CD14-positive monocyte (primary cell): ENCODE results near the gene XRCC5. TPM values are rescaled to one million over a fixed set of nuclear protein-coding genes. Genes with fewer than 3 reads are reported as not detected.

ENCODE experiments used
- DNase-seq, 3 donors: peaks; one replicate each; pipeline ENCODE4 v3.0.0-alpha.2; 2011 to 2022
- H2AFZ ChIP-seq: 2 replicates; pipeline ENCODE4 v1.6.0; 2012; ENCODE audit warnings: mild to moderate bottlenecking, low read depth, low read length, inconsistent platforms; ENCODE audit not compliant: insufficient read depth, poor library complexity, severe bottlenecking
- H3K27ac ChIP-seq, 2 donors: 1 replicate in 1 of 2; 2 replicates in 1 of 2; pipeline ENCODE4 v1.5.1; 2012 to 2013; ENCODE audit warnings: low read length in 2 of 2, control low read depth in 1 of 2, inconsistent platforms in 1 of 2, low read depth in 1 of 2, mild to moderate bottlenecking in 1 of 2
- H3K27me3 ChIP-seq, 2 donors: one replicate each; pipeline versions ENCODE4 v1.6.0 to v1.6.1; 2011 to 2013; ENCODE audit warnings: low read length in 2 of 2; ENCODE audit not compliant: control insufficient read depth in 2 of 2, insufficient read depth in 2 of 2
- H3K36me3 ChIP-seq, 2 donors: replicated peaks in 1 of 2; 1 replicate in 1 of 2; 2 replicates in 1 of 2; pipeline versions ENCODE4 v1.5.1 to v1.6.1; 2012 to 2013; ENCODE audit warnings: low read length in 2 of 2, control low read depth in 1 of 2, inconsistent platforms in 1 of 2, mild to moderate bottlenecking in 1 of 2; ENCODE audit not compliant: insufficient read depth in 2 of 2, control insufficient read depth in 1 of 2
- H3K4me1 ChIP-seq, 2 donors: 1 replicate in 1 of 2; 2 replicates in 1 of 2; pipeline versions ENCODE4 v1.5.1 to v1.6.1; 2012 to 2013; ENCODE audit warnings: low read length in 2 of 2, control low read depth in 1 of 2, inconsistent platforms in 1 of 2, mild to moderate bottlenecking in 1 of 2, moderate library complexity in 1 of 2; ENCODE audit not compliant: insufficient read depth in 2 of 2, control insufficient read depth in 1 of 2
- H3K4me2 ChIP-seq: replicated peaks from 2 replicates; pipeline ENCODE3; 2012; ENCODE audit warnings: low read length, moderate library complexity, mild to moderate bottlenecking; ENCODE audit not compliant: poor library complexity, severe bottlenecking; ENCODE audit errors: extremely low read depth
- H3K4me3 ChIP-seq, 3 experiments: fragments of 200-600 bp in 1 of 3; sonication (generic) in 1 of 3; replicated peaks in 1 of 3; 1 replicate in 2 of 3; 2 replicates in 1 of 3; pipeline ENCODE4 v1.5.1; 2011 to 2013; ENCODE audit warnings: low read length in 3 of 3, mild to moderate bottlenecking in 3 of 3, control low read depth in 2 of 3, low read depth in 2 of 3, inconsistent platforms in 1 of 3, moderate library complexity in 1 of 3
- H3K79me2 ChIP-seq: 2 replicates; pipeline ENCODE4 v1.6.0; 2012; ENCODE audit warnings: mild to moderate bottlenecking, control low read depth, inconsistent platforms, low read length, moderate library complexity; ENCODE audit not compliant: insufficient read depth
- H3K9ac ChIP-seq: 2 replicates; pipeline ENCODE4 v1.6.0; 2017; ENCODE audit warnings: low read length, mild to moderate bottlenecking; ENCODE audit not compliant: insufficient read depth, poor library complexity, severe bottlenecking
- H3K9me3 ChIP-seq, 2 donors: replicated peaks in 1 of 2; 1 replicate in 1 of 2; 2 replicates in 1 of 2; pipeline versions ENCODE4 v1.5.1 to v1.6.1; 2012 to 2013; ENCODE audit warnings: low read length in 2 of 2, control low read depth in 1 of 2; ENCODE audit not compliant: control insufficient read depth in 1 of 2, insufficient read depth in 1 of 2
- H4K20me1 ChIP-seq: 2 replicates; pipeline ENCODE4 v1.6.0; 2012; ENCODE audit warnings: mild to moderate bottlenecking, low read length, control low read depth, moderate library complexity; ENCODE audit not compliant: insufficient read depth
- H3K27ac Mint-ChIP-seq, 7 donors: one replicate each; pipeline ENCODE4 v1.8.0; 2020; ENCODE audit warnings: mild to moderate bottlenecking in 7 of 7, mixed read lengths in 7 of 7, moderate library complexity in 6 of 7, inconsistent platforms in 2 of 7
- H3K27me3 Mint-ChIP-seq, 3 donors: one replicate each; pipeline ENCODE4 v1.8.0; 2021 to 2022; ENCODE audit warnings: low read depth in 3 of 3, mild to moderate bottlenecking in 3 of 3, mixed read lengths in 3 of 3, moderate library complexity in 3 of 3, inconsistent platforms in 1 of 3
- H3K36me3 Mint-ChIP-seq, 2 donors: one replicate each; pipeline ENCODE4 v1.8.0; 2020; ENCODE audit warnings: mixed read lengths in 2 of 2, inconsistent platforms in 1 of 2, mild to moderate bottlenecking in 1 of 2
- H3K4me1 Mint-ChIP-seq: one replicate; pipeline ENCODE4 v1.8.0; 2020; ENCODE audit warnings: mild to moderate bottlenecking, mixed read lengths
- H3K4me3 Mint-ChIP-seq, 2 donors: one replicate each; pipeline ENCODE4 v1.8.0; 2020; ENCODE audit warnings: mild to moderate bottlenecking in 2 of 2, mixed read lengths in 2 of 2, moderate library complexity in 1 of 2
- H3K9me3 Mint-ChIP-seq, 7 donors: one replicate each; pipeline ENCODE4 v1.8.0; 2020 to 2022; ENCODE audit warnings: mixed read lengths in 7 of 7, mild to moderate bottlenecking in 6 of 7, moderate library complexity in 6 of 7, inconsistent platforms in 2 of 7
- WGBS: methylation state at CpG from one replicate; pipeline ENCODE4 v1.1.5; 2013; ENCODE audit warnings: missing lambda C conversion rate; ENCODE audit not compliant: insufficient coverage; 5-methylcytosine and 5-hydroxymethylcytosine counted together
- intact Hi-C, 2 donors: fragments of 100-400 bp; cut with micrococcal nuclease; formaldehyde crosslinking; loops; one replicate each; pipeline versions ENCODE4 v1.15.0 to v1.15.1; 2023
- polyA plus RNA-seq, 3 donors: library from polyadenylated mRNA; depleted of rRNA in 1 of 3; unstranded in 2 of 3; stranded (reverse) in 1 of 3; fragments of 300-500 nt in 2 of 3; fragments of >200 nt in 1 of 3; fragmentation: Illumina TruSeq in 2 of 3; gene quantifications; 1 replicate in 2 of 3; 2 replicates in 1 of 3; pipeline ENCODE4 v1.2.3, GENCODE V29; 2012 to 2021
- TF ChIP-seq, protein P1 (sequence below): fragments of 200-600 bp; IDR thresholded peaks from one replicate; pipeline ENCODE4 v1.8.0; 2022; ENCODE audit warnings: antibody characterized with exemption, mild to moderate bottlenecking

Gene XRCC5
- polyA plus RNA-seq, 3 donors, result 55.3 to 281 (median 258) TPM

DNA sequence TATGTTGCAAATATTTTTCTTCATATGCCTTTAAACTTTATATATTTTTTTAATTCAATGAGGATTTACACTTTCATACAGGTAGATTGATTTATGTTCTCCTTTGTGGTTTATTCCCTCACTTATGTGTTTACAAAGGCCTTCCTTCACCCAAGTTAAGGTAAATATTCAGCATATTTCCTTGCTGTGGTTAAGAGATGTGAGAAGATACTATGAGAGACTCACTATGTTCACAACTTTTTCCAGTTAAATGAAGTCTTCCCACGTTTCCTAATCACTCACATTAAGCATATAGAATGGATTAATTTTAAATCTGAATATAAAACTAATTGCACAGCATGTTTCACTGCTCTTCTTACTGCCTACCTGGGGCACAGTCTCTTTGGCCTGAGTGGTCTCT lies 28.1 kb upstream of the XRCC5 start:
- H3K4me1 Mint-ChIP-seq, result peaks cover 55% of the 10 kb centered on the region
- Histone ChIP-seq H2AFZ (peak overlapping the region; percentile 100), H3K79me2 (peaks cover 37% of the 10 kb centered on the region), H4K20me1 (no peaks in the 10 kb centered on the region), H3K27me3 (no peaks in the 10 kb centered on the region), H3K4me1 (peaks cover 40 to 59% of the 10 kb centered on the region in 2 donors), H3K36me3 (no peaks in the 10 kb centered on the region), H3K4me3 (peak overlapping the region; percentile 59 to 85 (median 83)), H3K4me2 (peak overlapping the region; percentile 98), H3K9ac (peak overlapping the region; percentile 72), H3K9me3 (no peaks in the 10 kb centered on the region), H3K27ac (peak overlapping the region in 1 of 2 donors; percentile 75)
- peak overlapping the region; percentile 94 to 96 for H3K4me3 Mint-ChIP-seq
- H3K36me3 Mint-ChIP-seq, result peaks cover 2 to 3% of the 10 kb centered on the region in 2 donors
- intact Hi-C loops, result no loop called here
- peak overlapping the region in 5 of 7 donors; percentile 74 to 89 (median 82) for H3K27ac Mint-ChIP-seq
- no CpG with 5 or more reads among the region's 1 CpG for WGBS
- peaks cover 0 to 4% (median 2%) of the 10 kb centered on the region in 3 donors for H3K27me3 Mint-ChIP-seq
- no peaks in the 10 kb centered on the region for H3K9me3 Mint-ChIP-seq
- TF ChIP-seq, protein P1, sequence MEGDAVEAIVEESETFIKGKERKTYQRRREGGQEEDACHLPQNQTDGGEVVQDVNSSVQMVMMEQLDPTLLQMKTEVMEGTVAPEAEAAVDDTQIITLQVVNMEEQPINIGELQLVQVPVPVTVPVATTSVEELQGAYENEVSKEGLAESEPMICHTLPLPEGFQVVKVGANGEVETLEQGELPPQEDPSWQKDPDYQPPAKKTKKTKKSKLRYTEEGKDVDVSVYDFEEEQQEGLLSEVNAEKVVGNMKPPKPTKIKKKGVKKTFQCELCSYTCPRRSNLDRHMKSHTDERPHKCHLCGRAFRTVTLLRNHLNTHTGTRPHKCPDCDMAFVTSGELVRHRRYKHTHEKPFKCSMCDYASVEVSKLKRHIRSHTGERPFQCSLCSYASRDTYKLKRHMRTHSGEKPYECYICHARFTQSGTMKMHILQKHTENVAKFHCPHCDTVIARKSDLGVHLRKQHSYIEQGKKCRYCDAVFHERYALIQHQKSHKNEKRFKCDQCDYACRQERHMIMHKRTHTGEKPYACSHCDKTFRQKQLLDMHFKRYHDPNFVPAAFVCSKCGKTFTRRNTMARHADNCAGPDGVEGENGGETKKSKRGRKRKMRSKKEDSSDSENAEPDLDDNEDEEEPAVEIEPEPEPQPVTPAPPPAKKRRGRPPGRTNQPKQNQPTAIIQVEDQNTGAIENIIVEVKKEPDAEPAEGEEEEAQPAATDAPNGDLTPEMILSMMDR, result no peak
- no peak for DNase-seq

DNA sequence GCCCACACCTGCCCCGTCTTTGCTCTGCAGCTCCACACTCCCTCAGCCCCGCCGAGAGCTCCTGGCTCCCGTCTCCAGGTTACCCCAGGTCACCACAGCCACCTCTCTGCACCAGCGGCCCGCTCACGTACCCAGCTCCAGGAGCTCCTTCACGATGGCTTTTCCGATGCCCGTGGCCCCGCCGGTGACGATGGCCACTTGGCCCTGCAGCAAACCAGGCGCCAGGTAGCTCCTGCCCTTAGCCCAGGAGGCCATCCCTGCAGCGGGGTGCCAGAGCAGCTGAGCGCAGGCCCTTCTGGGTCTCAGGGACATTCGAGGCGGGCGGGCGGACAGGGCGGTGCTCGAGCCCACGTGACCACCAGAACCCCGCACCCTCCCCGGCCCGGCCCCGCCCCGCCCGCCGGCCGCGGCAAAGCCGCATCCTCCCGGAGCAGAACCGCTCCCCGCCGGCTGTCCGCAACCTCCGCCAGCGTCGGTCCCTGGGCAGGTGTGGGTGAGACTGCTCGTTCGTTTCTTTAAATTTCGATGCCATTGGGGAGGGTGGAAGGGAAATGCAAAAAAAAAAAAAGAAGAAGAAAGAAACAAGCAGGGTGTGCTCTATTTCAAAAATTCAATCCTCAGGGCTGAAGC lies 27.5 kb upstream of the XRCC5 start, which contains the start of the genes PECR and TMEM169:
TSS of gene PECR (minus strand) at position 323 of the 630 bp plus-strand sequence. CDS start at position 255, 68 bp downstream.
TSS of gene TMEM169 (plus strand) at position 433 of the 630 bp plus-strand sequence. CDS start 14,045 bp downstream, outside the sequence.
- Mint-ChIP-seq H3K9me3 (no peaks in the 10 kb centered on the region), H3K4me3 (peak within 1 kb of the TSS; percentile 94 to 96), H3K27me3 (peaks cover 0 to 4% (median 2%) of the 10 kb centered on the region in 3 donors), H3K27ac (peak within 1 kb of the TSS; percentile 64 to 89 (median 84)), H3K4me1 (peaks cover 55% of the 10 kb centered on the region), H3K36me3 (no peaks in the 10 kb centered on the region)
- Histone ChIP-seq H3K4me1 (peaks cover 40 to 59% of the 10 kb centered on the region in 2 donors), H3K79me2 (peaks cover 37% of the 10 kb centered on the region), H2AFZ (peak within 1 kb of the TSS; percentile 100), H3K9ac (peak within 1 kb of the TSS; percentile 72), H3K36me3 (no peaks in the 10 kb centered on the region), H3K4me3 (peak within 1 kb of the TSS; percentile 59 to 85 (median 83)), H3K27ac (peak within 1 kb of the TSS; percentile 50 to 75), H3K4me2 (peak within 1 kb of the TSS; percentile 98), H3K9me3 (no peaks in the 10 kb centered on the region), H3K27me3 (no peaks in the 10 kb centered on the region), H4K20me1 (no peaks in the 10 kb centered on the region)
- TF ChIP-seq, protein P1, result no peak
- WGBS, result under 1% methylated on average over 27 of the region's 44 CpGs
- peak; percentile 41 to 61 (median 51) for DNase-seq
- intact Hi-C loops, result no loop called here
